Measurements from ENCODE around the gene AKT1S1. TPM values are rescaled to one million over a fixed set of nuclear protein-coding genes. Genes with fewer than 3 reads are reported as not detected.

Gene AKT1S1
- total and polyA plus RNA-seq, 2 of the 13 experiments (the other 11 are each of a cell fraction or from before 2014, with no cell fraction given): 13.5 to 27.8 TPM

DNA sequence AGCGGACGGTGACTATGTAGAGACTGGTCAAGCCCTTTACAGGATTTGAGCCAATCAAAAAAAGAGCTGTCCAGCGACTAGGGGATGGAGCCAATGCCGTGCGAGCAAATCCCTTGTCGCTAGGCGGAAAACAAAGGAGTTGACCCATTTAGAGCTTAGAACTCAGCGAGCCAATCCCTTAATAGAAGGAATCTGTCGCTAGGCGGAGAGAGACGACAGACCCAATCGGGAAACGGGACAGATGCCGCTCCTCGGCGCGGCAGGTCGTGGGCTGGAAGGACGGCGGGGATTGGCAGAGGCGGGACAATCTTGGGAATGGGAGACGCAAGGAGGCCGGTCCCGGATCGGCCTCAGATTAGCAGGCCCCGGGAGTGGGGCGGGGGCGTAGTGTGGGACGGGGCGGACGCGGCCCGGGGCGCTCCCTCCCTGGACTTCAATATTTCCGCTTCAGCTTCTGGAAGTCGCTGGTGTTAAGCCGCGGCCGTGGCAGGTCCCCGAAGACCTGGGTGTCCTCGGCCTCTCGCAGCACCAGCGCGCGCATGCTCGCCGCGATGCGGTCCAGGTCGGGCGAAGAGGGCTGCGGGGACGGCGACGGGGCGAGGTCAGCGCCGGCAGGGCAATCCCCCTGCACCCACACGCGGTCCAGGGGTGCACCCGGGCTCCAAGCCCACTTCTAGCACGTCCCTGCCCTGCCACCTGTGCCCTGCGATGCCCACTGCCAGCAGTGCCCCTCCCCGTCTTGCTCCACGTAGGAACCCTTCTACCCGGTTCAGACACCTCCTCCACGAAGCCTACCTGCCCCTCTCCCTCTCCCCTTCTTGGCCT lies 7.5 kb downstream of the AKT1S1 start (continued):
- TF ChIP-seq AHR (CRISPR knock-in tag; IDR thresholded peaks at IDR 0.05) (no peak), ZNF496 (CRISPR knock-in tag; IDR thresholded peaks at IDR 0.05; ENCODE audit: insufficient replicate concordance) (no peak), PAF1 (CRISPR knock-in tag; IDR thresholded peaks at IDR 0.05) (no peak; the same call in 1 of the 2 replicates), HMGA1 (CRISPR knock-in tag; conservative IDR thresholded peaks at IDR 0.05) (no peak), GATA4 (IDR thresholded peaks at IDR 0.05; ENCODE audit: borderline replicate concordance, low read depth) (no peak; the same call in 1 of the 2 replicates)
- TF ChIP-seq, protein P1, sequence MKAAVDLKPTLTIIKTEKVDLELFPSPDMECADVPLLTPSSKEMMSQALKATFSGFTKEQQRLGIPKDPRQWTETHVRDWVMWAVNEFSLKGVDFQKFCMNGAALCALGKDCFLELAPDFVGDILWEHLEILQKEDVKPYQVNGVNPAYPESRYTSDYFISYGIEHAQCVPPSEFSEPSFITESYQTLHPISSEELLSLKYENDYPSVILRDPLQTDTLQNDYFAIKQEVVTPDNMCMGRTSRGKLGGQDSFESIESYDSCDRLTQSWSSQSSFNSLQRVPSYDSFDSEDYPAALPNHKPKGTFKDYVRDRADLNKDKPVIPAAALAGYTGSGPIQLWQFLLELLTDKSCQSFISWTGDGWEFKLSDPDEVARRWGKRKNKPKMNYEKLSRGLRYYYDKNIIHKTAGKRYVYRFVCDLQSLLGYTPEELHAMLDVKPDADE (CRISPR knock-in tag; IDR thresholded peaks at IDR 0.05): no peak; the same call in 1 of the 2 replicates
- TF ChIP-seq, protein P2, sequence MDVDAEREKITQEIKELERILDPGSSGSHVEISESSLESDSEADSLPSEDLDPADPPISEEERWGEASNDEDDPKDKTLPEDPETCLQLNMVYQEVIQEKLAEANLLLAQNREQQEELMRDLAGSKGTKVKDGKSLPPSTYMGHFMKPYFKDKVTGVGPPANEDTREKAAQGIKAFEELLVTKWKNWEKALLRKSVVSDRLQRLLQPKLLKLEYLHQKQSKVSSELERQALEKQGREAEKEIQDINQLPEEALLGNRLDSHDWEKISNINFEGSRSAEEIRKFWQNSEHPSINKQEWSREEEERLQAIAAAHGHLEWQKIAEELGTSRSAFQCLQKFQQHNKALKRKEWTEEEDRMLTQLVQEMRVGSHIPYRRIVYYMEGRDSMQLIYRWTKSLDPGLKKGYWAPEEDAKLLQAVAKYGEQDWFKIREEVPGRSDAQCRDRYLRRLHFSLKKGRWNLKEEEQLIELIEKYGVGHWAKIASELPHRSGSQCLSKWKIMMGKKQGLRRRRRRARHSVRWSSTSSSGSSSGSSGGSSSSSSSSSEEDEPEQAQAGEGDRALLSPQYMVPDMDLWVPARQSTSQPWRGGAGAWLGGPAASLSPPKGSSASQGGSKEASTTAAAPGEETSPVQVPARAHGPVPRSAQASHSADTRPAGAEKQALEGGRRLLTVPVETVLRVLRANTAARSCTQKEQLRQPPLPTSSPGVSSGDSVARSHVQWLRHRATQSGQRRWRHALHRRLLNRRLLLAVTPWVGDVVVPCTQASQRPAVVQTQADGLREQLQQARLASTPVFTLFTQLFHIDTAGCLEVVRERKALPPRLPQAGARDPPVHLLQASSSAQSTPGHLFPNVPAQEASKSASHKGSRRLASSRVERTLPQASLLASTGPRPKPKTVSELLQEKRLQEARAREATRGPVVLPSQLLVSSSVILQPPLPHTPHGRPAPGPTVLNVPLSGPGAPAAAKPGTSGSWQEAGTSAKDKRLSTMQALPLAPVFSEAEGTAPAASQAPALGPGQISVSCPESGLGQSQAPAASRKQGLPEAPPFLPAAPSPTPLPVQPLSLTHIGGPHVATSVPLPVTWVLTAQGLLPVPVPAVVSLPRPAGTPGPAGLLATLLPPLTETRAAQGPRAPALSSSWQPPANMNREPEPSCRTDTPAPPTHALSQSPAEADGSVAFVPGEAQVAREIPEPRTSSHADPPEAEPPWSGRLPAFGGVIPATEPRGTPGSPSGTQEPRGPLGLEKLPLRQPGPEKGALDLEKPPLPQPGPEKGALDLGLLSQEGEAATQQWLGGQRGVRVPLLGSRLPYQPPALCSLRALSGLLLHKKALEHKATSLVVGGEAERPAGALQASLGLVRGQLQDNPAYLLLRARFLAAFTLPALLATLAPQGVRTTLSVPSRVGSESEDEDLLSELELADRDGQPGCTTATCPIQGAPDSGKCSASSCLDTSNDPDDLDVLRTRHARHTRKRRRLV (CRISPR knock-in tag; IDR thresholded peaks at IDR 0.05): no peak
- TF ChIP-seq, protein P3, sequence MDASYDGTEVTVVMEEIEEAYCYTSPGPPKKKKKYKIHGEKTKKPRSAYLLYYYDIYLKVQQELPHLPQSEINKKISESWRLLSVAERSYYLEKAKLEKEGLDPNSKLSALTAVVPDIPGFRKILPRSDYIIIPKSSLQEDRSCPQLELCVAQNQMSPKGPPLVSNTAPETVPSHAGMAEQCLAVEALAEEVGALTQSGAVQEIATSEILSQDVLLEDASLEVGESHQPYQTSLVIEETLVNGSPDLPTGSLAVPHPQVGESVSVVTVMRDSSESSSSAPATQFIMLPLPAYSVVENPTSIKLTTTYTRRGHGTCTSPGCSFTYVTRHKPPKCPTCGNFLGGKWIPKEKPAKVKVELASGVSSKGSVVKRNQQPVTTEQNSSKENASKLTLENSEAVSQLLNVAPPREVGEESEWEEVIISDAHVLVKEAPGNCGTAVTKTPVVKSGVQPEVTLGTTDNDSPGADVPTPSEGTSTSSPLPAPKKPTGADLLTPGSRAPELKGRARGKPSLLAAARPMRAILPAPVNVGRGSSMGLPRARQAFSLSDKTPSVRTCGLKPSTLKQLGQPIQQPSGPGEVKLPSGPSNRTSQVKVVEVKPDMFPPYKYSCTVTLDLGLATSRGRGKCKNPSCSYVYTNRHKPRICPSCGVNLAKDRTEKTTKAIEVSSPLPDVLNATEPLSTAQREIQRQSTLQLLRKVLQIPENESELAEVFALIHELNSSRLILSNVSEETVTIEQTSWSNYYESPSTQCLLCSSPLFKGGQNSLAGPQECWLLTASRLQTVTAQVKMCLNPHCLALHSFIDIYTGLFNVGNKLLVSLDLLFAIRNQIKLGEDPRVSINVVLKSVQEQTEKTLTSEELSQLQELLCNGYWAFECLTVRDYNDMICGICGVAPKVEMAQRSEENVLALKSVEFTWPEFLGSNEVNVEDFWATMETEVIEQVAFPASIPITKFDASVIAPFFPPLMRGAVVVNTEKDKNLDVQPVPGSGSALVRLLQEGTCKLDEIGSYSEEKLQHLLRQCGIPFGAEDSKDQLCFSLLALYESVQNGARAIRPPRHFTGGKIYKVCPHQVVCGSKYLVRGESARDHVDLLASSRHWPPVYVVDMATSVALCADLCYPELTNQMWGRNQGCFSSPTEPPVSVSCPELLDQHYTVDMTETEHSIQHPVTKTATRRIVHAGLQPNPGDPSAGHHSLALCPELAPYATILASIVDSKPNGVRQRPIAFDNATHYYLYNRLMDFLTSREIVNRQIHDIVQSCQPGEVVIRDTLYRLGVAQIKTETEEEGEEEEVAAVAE (CRISPR knock-in tag; IDR thresholded peaks at IDR 0.05; ENCODE audit: borderline replicate concordance): no peak; the same call in 1 of the 2 replicates
- TF ChIP-seq, protein P4, sequence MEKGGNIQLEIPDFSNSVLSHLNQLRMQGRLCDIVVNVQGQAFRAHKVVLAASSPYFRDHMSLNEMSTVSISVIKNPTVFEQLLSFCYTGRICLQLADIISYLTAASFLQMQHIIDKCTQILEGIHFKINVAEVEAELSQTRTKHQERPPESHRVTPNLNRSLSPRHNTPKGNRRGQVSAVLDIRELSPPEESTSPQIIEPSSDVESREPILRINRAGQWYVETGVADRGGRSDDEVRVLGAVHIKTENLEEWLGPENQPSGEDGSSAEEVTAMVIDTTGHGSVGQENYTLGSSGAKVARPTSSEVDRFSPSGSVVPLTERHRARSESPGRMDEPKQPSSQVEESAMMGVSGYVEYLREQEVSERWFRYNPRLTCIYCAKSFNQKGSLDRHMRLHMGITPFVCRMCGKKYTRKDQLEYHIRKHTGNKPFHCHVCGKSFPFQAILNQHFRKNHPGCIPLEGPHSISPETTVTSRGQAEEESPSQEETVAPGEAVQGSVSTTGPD (CRISPR knock-in tag; IDR thresholded peaks at IDR 0.05): no peak
- TF ChIP-seq, protein P5, sequence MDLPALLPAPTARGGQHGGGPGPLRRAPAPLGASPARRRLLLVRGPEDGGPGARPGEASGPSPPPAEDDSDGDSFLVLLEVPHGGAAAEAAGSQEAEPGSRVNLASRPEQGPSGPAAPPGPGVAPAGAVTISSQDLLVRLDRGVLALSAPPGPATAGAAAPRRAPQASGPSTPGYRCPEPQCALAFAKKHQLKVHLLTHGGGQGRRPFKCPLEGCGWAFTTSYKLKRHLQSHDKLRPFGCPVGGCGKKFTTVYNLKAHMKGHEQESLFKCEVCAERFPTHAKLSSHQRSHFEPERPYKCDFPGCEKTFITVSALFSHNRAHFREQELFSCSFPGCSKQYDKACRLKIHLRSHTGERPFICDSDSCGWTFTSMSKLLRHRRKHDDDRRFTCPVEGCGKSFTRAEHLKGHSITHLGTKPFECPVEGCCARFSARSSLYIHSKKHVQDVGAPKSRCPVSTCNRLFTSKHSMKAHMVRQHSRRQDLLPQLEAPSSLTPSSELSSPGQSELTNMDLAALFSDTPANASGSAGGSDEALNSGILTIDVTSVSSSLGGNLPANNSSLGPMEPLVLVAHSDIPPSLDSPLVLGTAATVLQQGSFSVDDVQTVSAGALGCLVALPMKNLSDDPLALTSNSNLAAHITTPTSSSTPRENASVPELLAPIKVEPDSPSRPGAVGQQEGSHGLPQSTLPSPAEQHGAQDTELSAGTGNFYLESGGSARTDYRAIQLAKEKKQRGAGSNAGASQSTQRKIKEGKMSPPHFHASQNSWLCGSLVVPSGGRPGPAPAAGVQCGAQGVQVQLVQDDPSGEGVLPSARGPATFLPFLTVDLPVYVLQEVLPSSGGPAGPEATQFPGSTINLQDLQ (CRISPR knock-in tag; IDR thresholded peaks at IDR 0.05): no peak
